ENCODE data around the gene RHO. TPM values are rescaled to one million over a fixed set of nuclear protein-coding genes. Genes with fewer than 3 reads are reported as not detected.
A peak's percentile ranks its signal among the peaks of the same experiment; 100 is the strongest.
"Not testable (repeated sequence)": the region's sequence is repeated elsewhere in the genome, so short reads cannot be mapped to it uniquely, and the experiment has no call there.

The RHO gene
- not detected in 2 replicates for total RNA-seq (2013; cell fraction: nucleolus; rRNA removed)
- total RNA-seq (2014; rRNA removed) (not detected in 2 replicates), total RNA-seq (2014; rRNA removed; fragmentation: Illumina TruSeq; extraction: Trizol) (not detected in 2 replicates), total RNA-seq (2021) (not detected in 2 replicates), polyA plus RNA-seq (2011; rRNA removed) (not detected in 2 replicates), polyA plus RNA-seq (2014; fragmentation: Illumina TruSeq; extraction: Trizol) (not detected in 2 replicates), polyA plus RNA-seq (2014; fragmentation: Nextera tagmentation; extraction: Ambion mirVana) (not detected), polyA plus RNA-seq (2014; rRNA removed) (not detected in 2 replicates), polyA plus RNA-seq (2016; fragmentation: Nextera tagmentation; extraction: Ambion mirVana) (not detected), polyA minus RNA-seq (2011; rRNA and poly(A)+ RNA removed) (not detected in 2 replicates), Bru-seq, nascent RNA (percentile 10 among the genes with signal in this experiment), BruChase-seq, experiment 1, labeled RNA remaining after a 6-hour chase (not detected), BruChase-seq, experiment 2, labeled RNA remaining after a 2-hour chase (not detected)
- polyA plus RNA-seq (2011; ENCODE audit: low read depth), result not detected
- not detected in 2 replicates for polyA plus RNA-seq (2011; cell fraction: cytosol; rRNA removed)
- polyA plus RNA-seq (2011; cell fraction: nucleus; rRNA removed), result not detected in 2 replicates
- polyA plus RNA-seq (2012), result not detected in 2 replicates
- not detected in 2 replicates for polyA minus RNA-seq (2011; cell fraction: cytosol; rRNA and poly(A)+ RNA removed)
- polyA minus RNA-seq (2011; cell fraction: nucleus; rRNA and poly(A)+ RNA removed), result not detected in 2 replicates
- long read RNA-seq, experiment 1, result 0 reads
- long read RNA-seq, experiment 2, result 0 reads

GRCh38 chr3:129528589-129529100 is at the start of gene RHO:
Gene RHO (plus strand): TSS chr3:129528639. CDS start chr3:129528734, 95 bp downstream.
- SMC1A ChIA-PET (ENCODE audit: uncharacterized antibody, unreplicated experiment), result no interaction called here
- peaks cover 12% of the 10 kb centered on the region for H3K4me1 ChIP-seq (ENCODE audit: control insufficient read depth, insufficient read depth, low read length)
- H3K79me2 ChIP-seq (ENCODE audit: control insufficient read depth, insufficient read depth, low read length), result no peaks in the 10 kb centered on the region
- in situ Hi-C loops (cut with MboI) (no loop called here), intact Hi-C loops (cut with micrococcal nuclease; ENCODE audit: unreplicated experiment) (no loop called here)
- 66% methylated on average over 18 of the region's 18 CpGs for WGBS (ENCODE audit: insufficient coverage, insufficient replicate concordance, low lambda C conversion rate, missing lambda C conversion rate)
- H2AFZ ChIP-seq (ENCODE audit: control insufficient read depth, low read depth, low read length), result no peak within 1 kb of the TSS
- H3K9ac ChIP-seq (ENCODE audit: control insufficient read depth, insufficient read depth, low read length), result no peak within 1 kb of the TSS
- no peaks in the 10 kb centered on the region for H3K27me3 ChIP-seq (replicated peaks in 1 of 2; ENCODE audit: control insufficient read depth in 2 of 2, insufficient read depth in 2 of 2, low read length in 1 of 2)
- no peaks in the 10 kb centered on the region for H3K9me3 ChIP-seq (replicated peaks; ENCODE audit: control insufficient read depth, insufficient read depth, low read length)
- no peak for DNase-seq (ENCODE audit: low read depth, low spot score)
- H3K4me2 ChIP-seq (ENCODE audit: control insufficient read depth, insufficient read depth), result no peak within 1 kb of the TSS
- no peaks in the 10 kb centered on the region for H3K36me3 ChIP-seq (ENCODE audit: control insufficient read depth in 2 of 2, insufficient read depth in 2 of 2, low read length in 1 of 2)
- CTCF ChIA-PET, result interaction anchor here (2.1 kb wide), 1 partner anchor 405 kb away, joined by 4 read pairs; no protein-coding TSS in a partner anchor
- BruUV-seq (replicated peaks), result no TSS peak
- FAIRE-seq, result no peak
- POLR2A ChIA-PET, result no interaction called here
- H4K20me1 ChIP-seq (ENCODE audit: control insufficient read depth, insufficient read depth), result no peaks in the 10 kb centered on the region
- no peak within 1 kb of the TSS for H3K27ac ChIP-seq (ENCODE audit: control insufficient read depth, insufficient read depth)
- TF ChIP-seq E4F1 (IDR thresholded peaks at IDR 0.05; ENCODE audit: borderline replicate concordance, partially characterized antibody) (no peak), EGR1 (IDR thresholded peaks at IDR 0.05; ENCODE audit: borderline replicate concordance in 1 of 2, low read depth in 2 of 2, low read length in 2 of 2) (no peak), CEBPB (IDR thresholded peaks at IDR 0.05; ENCODE audit: borderline replicate concordance in 1 of 2, low read depth in 2 of 2, low read length in 2 of 2) (no peak), HDAC6 (IDR thresholded peaks at IDR 0.05; ENCODE audit: unreplicated experiment) (no peak), RAD51 (IDR thresholded peaks at IDR 0.05) (no peak), CBX5 (IDR thresholded peaks at IDR 0.05; ENCODE audit: low read depth) (no peak), CHD2 (IDR thresholded peaks at IDR 0.05; ENCODE audit: borderline replicate concordance, low read depth, low read length) (no peak), CREM (IDR thresholded peaks at IDR 0.05; ENCODE audit: low read depth) (no peak), MEF2A (IDR thresholded peaks at IDR 0.05; ENCODE audit: insufficient read depth, low read depth, low read length) (no peak), JUND (IDR thresholded peaks at IDR 0.05; ENCODE audit: low read depth, low read length) (no peak), ZZZ3 (IDR thresholded peaks at IDR 0.05; ENCODE audit: control insufficient read depth, insufficient read length, low read depth) (no peak)
- RAD21 ChIA-PET (ENCODE audit: unreplicated experiment), result no interaction called here
- ATAC-seq, result no peak
- H3K4me3 ChIP-seq, result no peak within 1 kb of the TSS

DNA sequence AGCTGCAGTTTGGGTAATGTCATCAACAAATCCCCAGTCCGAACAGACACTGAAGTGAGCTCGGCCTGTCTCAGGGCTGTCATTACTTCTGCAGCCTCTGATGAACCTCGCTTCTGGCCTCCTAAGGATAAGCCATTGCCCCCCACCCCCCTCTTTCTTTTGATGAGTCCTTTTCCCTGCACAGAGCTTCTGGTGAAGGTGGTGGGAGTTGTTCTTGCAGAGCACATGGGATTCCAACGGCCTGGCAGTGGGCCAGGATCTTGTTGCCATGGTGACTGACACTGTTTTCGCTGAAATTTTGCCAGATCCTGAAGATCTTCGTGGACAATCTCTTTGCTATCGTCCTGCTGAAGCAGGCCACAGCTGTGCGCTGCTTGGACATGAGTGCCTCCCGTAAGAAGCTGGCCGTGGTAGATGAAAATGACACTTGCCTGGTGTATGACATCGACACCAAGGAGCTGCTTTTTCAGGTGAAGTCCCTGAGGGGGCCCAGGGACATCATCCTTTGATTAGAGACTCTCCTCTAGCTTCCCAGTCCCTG is 47.1 kb upstream of the RHO start:
- H3K4me3 ChIP-seq; ATAC-seq; H3K79me2 ChIP-seq (ENCODE audit: control insufficient read depth, insufficient read depth, low read length); H3K9ac ChIP-seq (ENCODE audit: control insufficient read depth, insufficient read depth, low read length); POLR2A ChIA-PET; H3K4me1 ChIP-seq (ENCODE audit: control insufficient read depth, insufficient read depth, low read length); FAIRE-seq; H4K20me1 ChIP-seq (ENCODE audit: control insufficient read depth, insufficient read depth); H3K36me3 ChIP-seq (ENCODE audit: control insufficient read depth in 2 of 2, insufficient read depth in 2 of 2, low read length in 1 of 2); H3K27ac ChIP-seq (ENCODE audit: control insufficient read depth, insufficient read depth); H2AFZ ChIP-seq (ENCODE audit: control insufficient read depth, low read depth, low read length); intact Hi-C loops (cut with micrococcal nuclease; ENCODE audit: unreplicated experiment); H3K27me3 ChIP-seq (replicated peaks in 1 of 2; ENCODE audit: control insufficient read depth in 2 of 2, insufficient read depth in 2 of 2, low read length in 1 of 2); H3K4me2 ChIP-seq (ENCODE audit: control insufficient read depth, insufficient read depth); in situ Hi-C loops (cut with MboI); H3K9me3 ChIP-seq (replicated peaks; ENCODE audit: control insufficient read depth, insufficient read depth, low read length); BruUV-seq (replicated peaks); DNase-seq (ENCODE audit: low read depth, low spot score): not testable (repeated sequence)
- ChIA-PET SMC1A (ENCODE audit: uncharacterized antibody, unreplicated experiment) (interaction anchor here (0.6 to 1.3 kb wide), 3 partner anchors 9 to 146 kb away, joined by 3 to 4 read pairs (median 4); no protein-coding TSS in a partner anchor), CTCF (interaction anchor here (0.6 to 2.3 kb wide), 5 partner anchors 9 to 342 kb away, joined by 3 to 11 read pairs (median 3); no protein-coding TSS in a partner anchor), RAD21 (ENCODE audit: unreplicated experiment) (interaction anchor here (1.2 kb wide), 1 partner anchor 9 kb away, joined by 5 read pairs; no protein-coding TSS in a partner anchor)
- WGBS (ENCODE audit: insufficient coverage, insufficient replicate concordance, low lambda C conversion rate, missing lambda C conversion rate), result 69% methylated on average over 7 of the region's 11 CpGs

Data from GM12878 (cell line).